ENCODE data around the gene SLC44A3. TPM values are rescaled to one million over a fixed set of nuclear protein-coding genes. Genes with fewer than 3 reads are reported as not detected.
A peak's percentile ranks its signal among the peaks of the same experiment; 100 is the strongest.

The SLC44A3 gene
- polyA plus RNA-seq, 2 of the 4 experiments (the other 2 are of a cell fraction): 1.9 to 5.4 TPM

DNA sequence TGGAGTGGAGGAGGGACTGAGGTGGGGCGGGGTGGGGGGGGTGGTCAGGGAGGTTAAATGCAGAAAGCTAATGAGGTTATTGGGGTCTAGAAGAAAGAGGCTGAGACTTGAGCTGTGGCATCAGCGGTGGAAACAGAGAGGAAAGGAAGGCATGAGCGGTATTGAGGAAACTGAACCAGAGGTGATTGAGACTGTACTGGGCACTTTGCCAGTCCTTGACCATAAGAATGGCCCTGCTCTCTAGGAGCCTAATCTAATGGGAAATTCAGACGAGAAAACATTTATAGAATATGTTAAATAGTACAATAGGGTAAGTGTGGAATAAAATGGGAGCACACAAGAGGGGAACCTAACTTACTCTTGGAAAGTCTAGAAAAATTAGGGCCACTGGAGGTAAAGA is 23.7 kb downstream of the SLC44A3 start:
- H3K9me3 ChIP-seq: no peaks in the 10 kb centered on the region
- ChIA-PET CTCF (interaction anchor here (1.8 to 6.4 kb wide), 3 partner anchors 10 to 200 kb away, joined by 7 to 37 read pairs (median 10); no protein-coding TSS in a partner anchor), POLR2A (interaction anchor here (0.6 kb wide), 1 partner anchor 11 kb away, joined by 4 read pairs; no protein-coding TSS in a partner anchor)
- DNase-seq (ENCODE audit: low read depth in 1 of 2, low spot score in 1 of 2): no peak
- H3K4me1 ChIP-seq: no peaks in the 10 kb centered on the region
- H3K4me3 ChIP-seq: no peak overlapping the region
- no peak overlapping the region for H3K4me2 ChIP-seq
- 89% methylated on average over 3 of the region's 4 CpGs for WGBS (ENCODE audit: missing lambda C conversion rate)
- FAIRE-seq: no peak
- no peak overlapping the region for H3K27ac ChIP-seq
- TF ChIP-seq, protein P1, sequence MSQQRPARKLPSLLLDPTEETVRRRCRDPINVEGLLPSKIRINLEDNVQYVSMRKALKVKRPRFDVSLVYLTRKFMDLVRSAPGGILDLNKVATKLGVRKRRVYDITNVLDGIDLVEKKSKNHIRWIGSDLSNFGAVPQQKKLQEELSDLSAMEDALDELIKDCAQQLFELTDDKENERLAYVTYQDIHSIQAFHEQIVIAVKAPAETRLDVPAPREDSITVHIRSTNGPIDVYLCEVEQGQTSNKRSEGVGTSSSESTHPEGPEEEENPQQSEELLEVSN (IDR thresholded peaks at IDR 0.05; ENCODE audit: borderline replicate concordance, low read depth): no peak
- TF ChIP-seq CBX2 (IDR thresholded peaks at IDR 0.05; ENCODE audit: borderline replicate concordance, low read depth) (no peak), MAZ (IDR thresholded peaks at IDR 0.05; ENCODE audit: borderline replicate concordance, low read depth, low read length) (no peak), ESRRA (IDR thresholded peaks at IDR 0.05; ENCODE audit: borderline replicate concordance, low read length) (no peak), NPAS2 (CRISPR knock-in tag; IDR thresholded peaks at IDR 0.05; ENCODE audit: borderline replicate concordance) (no peak), NFE2L2 (conservative IDR thresholded peaks at IDR 0.05; ENCODE audit: low read length) (no peak), CEBPB (IDR thresholded peaks at IDR 0.05) (no peak), ZC3H11A (IDR thresholded peaks at IDR 0.05) (no peak), RAD21 (conservative IDR thresholded peaks at IDR 0.05 in 1 of 2, IDR thresholded peaks at IDR 0.05 in 1 of 2) (no peak)
- TF ChIP-seq, protein P2, sequence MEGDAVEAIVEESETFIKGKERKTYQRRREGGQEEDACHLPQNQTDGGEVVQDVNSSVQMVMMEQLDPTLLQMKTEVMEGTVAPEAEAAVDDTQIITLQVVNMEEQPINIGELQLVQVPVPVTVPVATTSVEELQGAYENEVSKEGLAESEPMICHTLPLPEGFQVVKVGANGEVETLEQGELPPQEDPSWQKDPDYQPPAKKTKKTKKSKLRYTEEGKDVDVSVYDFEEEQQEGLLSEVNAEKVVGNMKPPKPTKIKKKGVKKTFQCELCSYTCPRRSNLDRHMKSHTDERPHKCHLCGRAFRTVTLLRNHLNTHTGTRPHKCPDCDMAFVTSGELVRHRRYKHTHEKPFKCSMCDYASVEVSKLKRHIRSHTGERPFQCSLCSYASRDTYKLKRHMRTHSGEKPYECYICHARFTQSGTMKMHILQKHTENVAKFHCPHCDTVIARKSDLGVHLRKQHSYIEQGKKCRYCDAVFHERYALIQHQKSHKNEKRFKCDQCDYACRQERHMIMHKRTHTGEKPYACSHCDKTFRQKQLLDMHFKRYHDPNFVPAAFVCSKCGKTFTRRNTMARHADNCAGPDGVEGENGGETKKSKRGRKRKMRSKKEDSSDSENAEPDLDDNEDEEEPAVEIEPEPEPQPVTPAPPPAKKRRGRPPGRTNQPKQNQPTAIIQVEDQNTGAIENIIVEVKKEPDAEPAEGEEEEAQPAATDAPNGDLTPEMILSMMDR (IDR thresholded peaks at IDR 0.05): no peak
- ATAC-seq: no peak

DNA sequence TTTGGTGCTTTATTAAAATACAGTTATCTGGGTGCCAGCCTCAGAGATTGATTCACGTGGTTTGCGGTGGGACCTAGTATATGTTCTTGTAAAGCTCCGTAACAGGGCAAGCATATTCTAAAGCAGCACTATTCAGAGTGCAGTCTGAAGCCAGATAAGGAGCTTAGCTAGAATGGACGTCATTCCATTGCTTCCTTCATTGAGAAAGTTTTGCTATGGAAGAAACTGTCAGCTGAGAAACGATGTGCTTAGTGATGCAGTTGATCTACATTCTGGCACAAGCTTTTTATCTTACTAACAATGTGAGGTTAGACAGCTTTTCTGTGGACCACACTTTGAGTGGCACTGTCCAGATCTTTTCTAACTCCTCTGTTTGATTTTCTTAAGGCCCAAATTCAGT is 26.2 kb downstream of the SLC44A3 start:
- no peaks in the 10 kb centered on the region for H3K9me3 ChIP-seq
- no peak for TF ChIP-seq SREBF2 (IDR thresholded peaks at IDR 0.05)
- H3K4me1 ChIP-seq: no peaks in the 10 kb centered on the region
- FAIRE-seq (no peak), DNase-seq (ENCODE audit: low read depth in 1 of 2, low spot score in 1 of 2) (no peak), ATAC-seq (no peak)
- POLR2A ChIA-PET: no interaction called here
- no peak overlapping the region for H3K4me3 ChIP-seq
- no peak overlapping the region for H3K4me2 ChIP-seq
- WGBS (ENCODE audit: missing lambda C conversion rate): 81% methylated on average over 5 of the region's 5 CpGs
- CTCF ChIA-PET: interaction anchor here (1.6 to 6.4 kb wide), 3 partner anchors 8 to 197 kb away, joined by 4 to 37 read pairs (median 10); no protein-coding TSS in a partner anchor
- no peak overlapping the region for H3K27ac ChIP-seq

DNA sequence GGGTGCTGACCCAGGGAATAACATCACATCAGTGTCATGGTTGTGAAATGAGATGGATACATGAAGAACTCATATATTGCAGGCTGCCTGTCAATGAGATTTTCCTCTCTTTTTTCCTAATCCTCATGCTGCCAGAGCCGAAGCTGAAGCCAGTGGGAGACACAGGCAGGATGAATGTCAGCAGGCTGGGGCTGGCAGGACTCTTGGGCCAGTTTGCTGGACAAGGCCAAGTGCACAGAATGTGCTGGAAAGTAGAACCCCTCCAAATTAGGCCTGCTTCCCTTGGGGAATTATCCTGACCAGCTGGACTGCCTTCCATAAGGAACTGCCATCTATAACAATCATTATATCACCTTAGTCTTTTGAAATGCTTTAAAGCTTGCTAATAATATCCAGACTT is 31.4 kb downstream of the SLC44A3 start:
- FAIRE-seq (no peak), ATAC-seq (no peak), DNase-seq (ENCODE audit: low read depth in 1 of 2, low spot score in 1 of 2) (no peak)
- no peak overlapping the region for H3K4me3 ChIP-seq
- H3K4me2 ChIP-seq: no peak overlapping the region
- no peak overlapping the region for H3K27ac ChIP-seq
- CTCF ChIA-PET: interaction anchor here (4.2 to 9.6 kb wide), 3 partner anchors 13 to 195 kb away, joined by 51 to 149 read pairs (median 130); no protein-coding TSS in a partner anchor
- WGBS (ENCODE audit: missing lambda C conversion rate): 78% methylated on average over 1 of the region's 1 CpG
- peaks cover 12% of the 10 kb centered on the region for H3K4me1 ChIP-seq
- TF ChIP-seq HDAC2 (IDR thresholded peaks at IDR 0.05): no peak
- no peaks in the 10 kb centered on the region for H3K9me3 ChIP-seq
- POLR2A ChIA-PET: no interaction called here

DNA sequence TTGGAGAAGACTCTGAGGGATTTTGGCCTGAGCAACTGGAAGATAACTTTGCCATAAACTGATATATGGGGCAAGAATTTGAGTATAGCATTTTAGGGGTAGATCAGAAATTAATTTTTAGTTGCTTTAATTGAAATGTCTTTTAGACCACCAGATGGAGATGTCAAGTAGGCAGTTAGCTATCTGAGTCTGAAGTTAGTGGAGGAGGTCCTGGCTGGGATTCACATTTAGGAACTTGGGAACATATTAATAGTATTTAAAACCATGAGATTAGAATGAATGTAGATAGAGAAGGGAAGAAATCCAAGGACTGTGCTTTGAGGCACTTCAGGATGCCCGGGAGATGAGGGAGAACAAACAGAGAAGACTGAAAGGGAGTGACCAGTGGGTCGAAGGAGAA is 32.6 kb downstream of the SLC44A3 start:
- DNase-seq (ENCODE audit: low read depth in 1 of 2, low spot score in 1 of 2) (no peak), ATAC-seq (no peak), FAIRE-seq (no peak)
- Histone ChIP-seq H3K4me3 (no peak overlapping the region), H3K27ac (no peak overlapping the region), H3K4me1 (peaks cover 12% of the 10 kb centered on the region), H3K4me2 (no peak overlapping the region), H3K9me3 (no peaks in the 10 kb centered on the region)
- WGBS (ENCODE audit: missing lambda C conversion rate): 21% methylated on average over 2 of the region's 2 CpGs
- POLR2A ChIA-PET: no interaction called here
- TF ChIP-seq RAD21 (conservative IDR thresholded peaks at IDR 0.05 in 1 of 2, IDR thresholded peaks at IDR 0.05 in 1 of 2): peak in 1 of 2 experiments; percentile 33; a peak in 3 of 5 replicates
- TF ChIP-seq, protein P3, sequence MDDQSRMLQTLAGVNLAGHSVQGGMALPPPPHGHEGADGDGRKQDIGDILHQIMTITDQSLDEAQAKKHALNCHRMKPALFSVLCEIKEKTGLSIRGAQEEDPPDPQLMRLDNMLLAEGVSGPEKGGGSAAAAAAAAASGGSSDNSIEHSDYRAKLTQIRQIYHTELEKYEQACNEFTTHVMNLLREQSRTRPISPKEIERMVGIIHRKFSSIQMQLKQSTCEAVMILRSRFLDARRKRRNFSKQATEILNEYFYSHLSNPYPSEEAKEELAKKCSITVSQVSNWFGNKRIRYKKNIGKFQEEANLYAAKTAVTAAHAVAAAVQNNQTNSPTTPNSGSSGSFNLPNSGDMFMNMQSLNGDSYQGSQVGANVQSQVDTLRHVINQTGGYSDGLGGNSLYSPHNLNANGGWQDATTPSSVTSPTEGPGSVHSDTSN (IDR thresholded peaks at IDR 0.05): no peak
- TF ChIP-seq CHD4 (IDR thresholded peaks at IDR 0.05; ENCODE audit: borderline replicate concordance): no peak
- CTCF ChIA-PET: interaction anchor here (2.3 to 9.6 kb wide), 5 partner anchors 9 to 194 kb away, joined by 9 to 149 read pairs (median 51); no protein-coding TSS in a partner anchor
